H1 (cell line): ENCODE measurements around the gene CELA2A. TPM values are rescaled to one million over a fixed set of nuclear protein-coding genes. Genes with fewer than 3 reads are reported as not detected.

Source experiments
- CBX5 ChIP-seq: fragments of 300-800, 300-1000 bp; sonication (generic); IDR thresholded peaks from 2 replicates; pipeline ENCODE4 v1.7.1; 2016; ENCODE audit warnings: antibody characterized with exemption, low read length, low read depth
- EGR1 ChIP-seq: IDR thresholded peaks from 2 replicates; pipeline ENCODE4 v1.6.1; 2011; ENCODE audit warnings: low read depth, low read length, borderline replicate concordance
- KDM5A ChIP-seq: fragments of 200-600 bp; IDR thresholded peaks from 2 replicates; pipeline ENCODE4 v1.7.1; 2012; ENCODE audit warnings: mild to moderate bottlenecking, low read length, inconsistent platforms, mixed read lengths
- SIRT6 ChIP-seq: IDR thresholded peaks from one replicate; pipeline ENCODE4 v1.7.1; 2012; ENCODE audit warnings: low read length, inconsistent platforms
- SP1 ChIP-seq: IDR thresholded peaks from 2 replicates; pipeline ENCODE4 v1.6.1; 2011; ENCODE audit warnings: low read depth, low read length
- ZNF274 ChIP-seq: IDR thresholded peaks from 2 replicates; pipeline ENCODE4 v1.7.0; 2012; ENCODE audit warnings: low read length, borderline replicate concordance; ENCODE audit errors: extremely low read depth
- polyA plus RNA-seq, 7 experiments: library from polyadenylated mRNA; depleted of rRNA in 3 of 7; stranded (reverse) in 5 of 7; unstranded in 2 of 7; fragments of >200 nt in 5 of 7; fragments of 200-250 nt in 2 of 7; gene quantifications; 1 replicate in 5 of 7; 2 replicates in 1 of 7; 4 replicates in 1 of 7; pipeline versions ENCODE4 v1.2.1 to v1.2.3, GENCODE V29; 2011 to 2013; ENCODE audit warnings: missing spikeins in 2 of 7, mixed read lengths in 2 of 7
- total RNA-seq: library from RNA; stranded (reverse); fragmentation: NEBNext Ultra II Directional; extraction: Animal tissue kit (Norgen Biotek cat#: 25700); gene quantifications from 2 replicates; pipeline ENCODE4 v1.2.1, GENCODE V29; 2021

The CELA2A gene
- total and polyA plus RNA-seq, 2 of the 8 experiments (the other 6 are each of a cell fraction or from before 2014, with no cell fraction given), result not detected

DNA sequence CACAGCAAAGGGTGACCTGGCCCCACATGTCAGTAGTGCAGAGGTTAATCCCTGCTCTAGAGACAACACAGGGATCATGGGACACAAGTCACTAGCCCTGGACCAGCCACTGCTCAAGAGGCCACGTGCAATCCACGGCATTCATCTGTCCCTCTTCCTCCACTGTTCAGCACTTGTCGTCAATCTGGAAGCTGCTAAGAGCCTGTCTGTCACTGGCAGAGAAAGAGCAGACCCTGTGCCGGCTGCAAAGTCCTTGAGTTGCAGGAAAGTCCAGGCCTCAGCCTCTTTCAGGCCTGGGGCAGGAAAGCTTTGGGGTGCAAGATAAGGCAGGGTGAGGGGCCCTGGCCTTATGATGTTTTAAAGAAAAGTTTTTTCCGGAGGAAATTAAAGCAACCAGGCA, 36.1 kb downstream of the CELA2A start (continued):
- TF ChIP-seq SP1 (no peak), SIRT6 (no peak), KDM5A (no peak), EGR1 (no peak), ZNF274 (no peak), CBX5 (no peak)
